ENCODE data around the gene DCAF8.
"Not testable (repeated sequence)": the region's sequence is repeated elsewhere in the genome, so short reads cannot be mapped to it uniquely, and the experiment has no call there.

The DCAF8 gene

GRCh38 chr1:160261893-160262794, at the start of gene DCAF8:
Gene DCAF8 (minus strand): TSS chr1:160262549. CDS start chr1:160244008, 18,541 bp downstream.
- peak; percentile 98 for DNase-seq

- no peak for DNase-seq
Measured at GRCh38 chr1:160309571-160309970, 47.2 kb upstream of the DCAF8 start.

GRCh38 chr1:160309185-160309557, 46.8 kb upstream of the DCAF8 start:
- no peak for DNase-seq

GRCh38 chr1:160308451-160309184, 46.3 kb upstream of the DCAF8 start:
- no peak for DNase-seq

GRCh38 chr1:160307118-160307791, 44.9 kb upstream of the DCAF8 start:
- DNase-seq, result no peak

GRCh38 chr1:160300173-160300572, 37.8 kb upstream of the DCAF8 start:
- DNase-seq, result no peak

GRCh38 chr1:160296036-160296435, 33.7 kb upstream of the DCAF8 start:
- no peak for DNase-seq

GRCh38 chr1:160293020-160293968, 30.9 kb upstream of the DCAF8 start:
- no peak for DNase-seq

GRCh38 chr1:160291248-160292220, 29.2 kb upstream of the DCAF8 start:
- peak; percentile 57 for DNase-seq

- DNase-seq, result not testable (repeated sequence)
Measured at GRCh38 chr1:160287769-160288168, 25.4 kb upstream of the DCAF8 start.

GRCh38 chr1:160285506-160285905, 23.2 kb upstream of the DCAF8 start:
- no peak for DNase-seq

- peak; percentile 95 for DNase-seq
Measured at GRCh38 chr1:160284782-160285344, 22.5 kb upstream of the DCAF8 start, which contains the start of gene PEX19. Gene PEX19 (minus strand): TSS chr1:160285133. CDS start chr1:160285124, 9 bp downstream.

GRCh38 chr1:160284220-160284781, 22.0 kb upstream of the DCAF8 start:
- peak; percentile 31 for DNase-seq

GRCh38 chr1:160282807-160283206, 20.5 kb upstream of the DCAF8 start:
- DNase-seq, result no peak

- DNase-seq, result no peak
Measured at GRCh38 chr1:160277987-160278386, 15.6 kb upstream of the DCAF8 start.

GRCh38 chr1:160277330-160277729, 15.0 kb upstream of the DCAF8 start:
- no peak for DNase-seq

- DNase-seq, result no peak
Measured at GRCh38 chr1:160271025-160271424, 8.7 kb upstream of the DCAF8 start.

- no peak for DNase-seq
Measured at GRCh38 chr1:160267284-160267991, 5.1 kb upstream of the DCAF8 start.

- DNase-seq, result no peak
Measured at GRCh38 chr1:160264795-160265307, 2.5 kb upstream of the DCAF8 start.

Measured in activated CD4-positive, CD25-positive, alpha-beta regulatory T cell treated with anti-CD3 and anti-CD28 coated beads, Interleukin-2, amount 50 U/mL, for 72 hours (primary cell).